Adrenal gland (tissue), 5 donors: ENCODE measurements around the gene PPP1R14D.

Source experiments
- POLR2A ChIP-seq, 2 donors: fragments of 450-650 bp; IDR thresholded peaks; one replicate each; pipeline ENCODE4 v1.6.1; 2017; ENCODE audit warnings: antibody characterized with exemption in 2 of 2, mild to moderate bottlenecking in 2 of 2, moderate library complexity in 1 of 2
- TF ChIP-seq, protein P1 (sequence below), 6 experiments: fragments of 450-650 bp in 4 of 6; fragments of 200-600 bp in 2 of 6; sonication (generic) in 1 of 6; IDR thresholded peaks; 1 replicate in 5 of 6; 2 replicates in 1 of 6; pipeline versions ENCODE4 v1.5.1 to v1.8.0; 2016 to 2021; ENCODE audit warnings: antibody characterized with exemption in 6 of 6, mild to moderate bottlenecking in 2 of 6, moderate library complexity in 1 of 6
- donor health status: DM: no; HTN: no; CAD: no.

DNA sequence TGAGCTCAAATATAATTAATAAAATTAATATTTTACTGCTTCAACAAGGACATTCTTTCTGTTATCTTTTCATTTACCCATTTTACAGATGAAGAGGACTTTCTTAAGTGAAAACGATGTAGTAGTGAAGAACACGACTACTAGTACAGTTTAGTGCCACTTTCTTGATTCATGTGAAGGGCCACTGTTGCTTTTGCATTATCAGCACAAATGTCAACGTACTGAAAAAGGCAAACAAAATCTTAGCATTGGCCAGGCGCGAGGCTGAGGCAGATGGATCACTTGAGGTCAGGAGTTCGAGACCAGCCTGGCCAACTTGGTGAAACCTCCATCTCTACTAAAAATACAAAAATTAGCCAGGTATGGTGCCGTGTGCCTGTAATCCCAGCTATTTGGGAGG lies 9.5 kb downstream of the PPP1R14D start:
- TF ChIP-seq, protein P1, sequence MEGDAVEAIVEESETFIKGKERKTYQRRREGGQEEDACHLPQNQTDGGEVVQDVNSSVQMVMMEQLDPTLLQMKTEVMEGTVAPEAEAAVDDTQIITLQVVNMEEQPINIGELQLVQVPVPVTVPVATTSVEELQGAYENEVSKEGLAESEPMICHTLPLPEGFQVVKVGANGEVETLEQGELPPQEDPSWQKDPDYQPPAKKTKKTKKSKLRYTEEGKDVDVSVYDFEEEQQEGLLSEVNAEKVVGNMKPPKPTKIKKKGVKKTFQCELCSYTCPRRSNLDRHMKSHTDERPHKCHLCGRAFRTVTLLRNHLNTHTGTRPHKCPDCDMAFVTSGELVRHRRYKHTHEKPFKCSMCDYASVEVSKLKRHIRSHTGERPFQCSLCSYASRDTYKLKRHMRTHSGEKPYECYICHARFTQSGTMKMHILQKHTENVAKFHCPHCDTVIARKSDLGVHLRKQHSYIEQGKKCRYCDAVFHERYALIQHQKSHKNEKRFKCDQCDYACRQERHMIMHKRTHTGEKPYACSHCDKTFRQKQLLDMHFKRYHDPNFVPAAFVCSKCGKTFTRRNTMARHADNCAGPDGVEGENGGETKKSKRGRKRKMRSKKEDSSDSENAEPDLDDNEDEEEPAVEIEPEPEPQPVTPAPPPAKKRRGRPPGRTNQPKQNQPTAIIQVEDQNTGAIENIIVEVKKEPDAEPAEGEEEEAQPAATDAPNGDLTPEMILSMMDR (IDR thresholded peaks at IDR 0.05), result no peak
- no peak for TF ChIP-seq POLR2A (IDR thresholded peaks at IDR 0.05)
